ENCODE measurements around the gene BNIP3. TPM values are rescaled to one million over a fixed set of nuclear protein-coding genes. Genes with fewer than 3 reads are reported as not detected.

Gene BNIP3
- total and polyA plus RNA-seq, 2 of the 8 experiments (the other 6 are each of a cell fraction or from before 2014, with no cell fraction given), result 25.8 to 58.9 TPM

- DNase-seq (ENCODE audit: low read depth in 1 of 2, low spot score in 2 of 2), result no peak
- Histone ChIP-seq H4K8ac (ENCODE audit: extremely low read depth, insufficient read depth, low read length) (no peak overlapping the region), H3K27me3 (replicated peaks in 1 of 4; ENCODE audit: control insufficient read depth in 3 of 4, extremely low read depth in 1 of 4, insufficient read depth in 3 of 4, low read length in 3 of 4) (no peaks in the 10 kb centered on the region), H3K23ac (ENCODE audit: insufficient read length) (no peak overlapping the region), H3K14ac (ENCODE audit: insufficient read length) (no peak overlapping the region), H2AFZ (ENCODE audit: low read length) (no peak overlapping the region), H2BK5ac (ENCODE audit: low read depth, low read length) (no peak overlapping the region), H2BK15ac (ENCODE audit: low read length) (no peak overlapping the region), H3K56ac (replicated peaks; ENCODE audit: insufficient read length, low read depth, low read length) (no peak overlapping the region), H2BK120ac (replicated peaks; ENCODE audit: low read depth, low read length) (no peak overlapping the region), H3K23me2 (ENCODE audit: low read depth, low read length) (no peaks in the 10 kb centered on the region), H3K27ac (ENCODE audit: low read depth, low read length) (no peak overlapping the region), H2BK12ac (ENCODE audit: low read depth, low read length) (no peak overlapping the region), H3K9ac (replicated peaks in 1 of 4; ENCODE audit: extremely low read depth in 1 of 4, low read depth in 3 of 4, low read length in 3 of 4) (no peak overlapping the region), H3K4me2 (ENCODE audit: insufficient read depth in 1 of 2, low read depth in 2 of 2, low read length in 2 of 2) (no peak overlapping the region), H2BK20ac (ENCODE audit: low read length) (no peak overlapping the region), H3K36me3 (ENCODE audit: control insufficient read depth in 2 of 4, insufficient read depth in 4 of 4, low read length in 3 of 4) (no peaks in the 10 kb centered on the region; a peak in 1 of 8 replicates), H3K9me3 (ENCODE audit: insufficient read depth in 2 of 2, low read depth in 1 of 2, low read length in 1 of 2) (no peaks in the 10 kb centered on the region), H2AK5ac (ENCODE audit: low read depth, low read length) (no peak overlapping the region), H4K5ac (ENCODE audit: insufficient read length, low read depth, low read length) (no peak overlapping the region), H3K79me1 (ENCODE audit: low read depth, low read length) (peaks cover 21% of the 10 kb centered on the region), H3K4me3 (ENCODE audit: extremely low read depth in 1 of 4, insufficient read depth in 2 of 4, low read depth in 3 of 4, low read length in 4 of 4) (no peak overlapping the region), H3K18ac (ENCODE audit: extremely low read depth, low read length) (no peak overlapping the region), H3K4ac (replicated peaks; ENCODE audit: insufficient read length, low read depth, low read length) (no peak overlapping the region), H4K20me1 (replicated peaks in 1 of 2; ENCODE audit: control insufficient read depth in 1 of 2, insufficient read depth in 2 of 2, low read length in 2 of 2) (peaks cover 17 to 20% of the 10 kb centered on the region in 2 experiments), H3K4me1 (replicated peaks in 1 of 4; ENCODE audit: control insufficient read depth in 3 of 4, insufficient read depth in 4 of 4, low read length in 3 of 4) (peaks cover 4 to 25% (median 10%) of the 10 kb centered on the region in 4 experiments), H3K79me2 (ENCODE audit: control insufficient read depth in 1 of 2, insufficient read depth in 2 of 2, low read length in 2 of 2) (peaks cover 18 to 90% of the 10 kb centered on the region in 2 experiments), H4K91ac (replicated peaks; ENCODE audit: insufficient read length, low read length) (no peak overlapping the region)
- no peak for FAIRE-seq
- 81% methylated on average over 11 of the region's 11 CpGs; no CpG with 5 or more reads in 1 of the 2 experiments for WGBS, 2 experiments (ENCODE audit: extremely low coverage in 1 of 2, insufficient coverage in 1 of 2, insufficient read length in 1 of 2, insufficient replicate concordance in 2 of 2, low coverage in 1 of 2, low lambda C conversion rate in 2 of 2, missing lambda C conversion rate in 1 of 2)
- ChIA-PET POLR2A (ENCODE audit: partially characterized antibody) (no interaction called here), CTCF (ENCODE audit: partially characterized antibody) (interaction anchor here (0.7 to 3.8 kb wide), 3 partner anchors 14 to 45 kb away, joined by 3 to 19 read pairs (median 3); no protein-coding TSS in a partner anchor)
- TF ChIP-seq, protein P1, sequence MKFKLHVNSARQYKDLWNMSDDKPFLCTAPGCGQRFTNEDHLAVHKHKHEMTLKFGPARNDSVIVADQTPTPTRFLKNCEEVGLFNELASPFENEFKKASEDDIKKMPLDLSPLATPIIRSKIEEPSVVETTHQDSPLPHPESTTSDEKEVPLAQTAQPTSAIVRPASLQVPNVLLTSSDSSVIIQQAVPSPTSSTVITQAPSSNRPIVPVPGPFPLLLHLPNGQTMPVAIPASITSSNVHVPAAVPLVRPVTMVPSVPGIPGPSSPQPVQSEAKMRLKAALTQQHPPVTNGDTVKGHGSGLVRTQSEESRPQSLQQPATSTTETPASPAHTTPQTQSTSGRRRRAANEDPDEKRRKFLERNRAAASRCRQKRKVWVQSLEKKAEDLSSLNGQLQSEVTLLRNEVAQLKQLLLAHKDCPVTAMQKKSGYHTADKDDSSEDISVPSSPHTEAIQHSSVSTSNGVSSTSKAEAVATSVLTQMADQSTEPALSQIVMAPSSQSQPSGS (IDR thresholded peaks at IDR 0.05; ENCODE audit: low read length), result no peak
- TF ChIP-seq FOSL1 (IDR thresholded peaks at IDR 0.05; ENCODE audit: insufficient read depth, low read depth, low read length) (no peak), CTCF (IDR thresholded peaks at IDR 0.05; ENCODE audit: control extremely low read depth in 1 of 3, insufficient read depth in 1 of 3, low read depth in 1 of 3, low read length in 3 of 3) (no peak), KDM1A (IDR thresholded peaks at IDR 0.05; ENCODE audit: borderline replicate concordance, low read length) (no peak), YY1 (IDR thresholded peaks at IDR 0.05; ENCODE audit: low read depth, low read length) (no peak), MAX (IDR thresholded peaks at IDR 0.05) (peak; percentile 42; the same call in 1 of the 2 replicates)
- TF ChIP-seq, protein P2, sequence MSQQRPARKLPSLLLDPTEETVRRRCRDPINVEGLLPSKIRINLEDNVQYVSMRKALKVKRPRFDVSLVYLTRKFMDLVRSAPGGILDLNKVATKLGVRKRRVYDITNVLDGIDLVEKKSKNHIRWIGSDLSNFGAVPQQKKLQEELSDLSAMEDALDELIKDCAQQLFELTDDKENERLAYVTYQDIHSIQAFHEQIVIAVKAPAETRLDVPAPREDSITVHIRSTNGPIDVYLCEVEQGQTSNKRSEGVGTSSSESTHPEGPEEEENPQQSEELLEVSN (IDR thresholded peaks at IDR 0.05), result no peak
Observed at GRCh38 chr10:131923038-131923756, 58.5 kb downstream of the BNIP3 start.
